ENCODE measurements around the gene UACA. TPM values are rescaled to one million over a fixed set of nuclear protein-coding genes. Genes with fewer than 3 reads are reported as not detected.
A peak's percentile ranks its signal among the peaks of the same experiment; 100 is the strongest.

The UACA gene
- total and polyA plus RNA-seq, 2 donors: 11.0 to 23.8 TPM

DNA sequence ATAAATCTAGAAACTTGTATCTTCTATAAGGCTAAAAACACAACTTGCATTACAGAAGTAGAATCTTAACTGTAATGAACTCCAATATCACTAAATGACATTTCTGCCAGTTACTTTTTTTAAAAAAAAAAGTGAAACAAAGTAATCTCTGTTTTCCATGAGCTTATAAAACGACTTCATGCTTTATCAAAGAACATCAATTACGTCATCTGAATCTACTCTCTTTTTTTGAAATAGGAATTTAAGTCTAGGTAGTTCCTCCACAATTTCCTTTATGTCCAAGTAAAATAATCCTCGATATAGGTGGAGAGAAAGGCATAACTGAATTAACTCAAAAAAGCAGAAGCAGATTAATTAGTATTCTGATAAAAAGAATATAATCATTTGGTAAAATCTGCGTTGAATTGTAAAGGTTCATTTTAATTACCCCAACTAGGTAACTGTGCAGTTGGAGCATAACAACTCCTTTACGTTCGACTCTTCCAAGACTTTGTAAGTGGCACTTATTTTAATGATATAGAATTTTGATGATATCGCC, 1.4 kb downstream of the UACA start:
- WGBS: 47% methylated on average over 7 of the region's 7 CpGs
- peaks cover 3 to 8% of the 10 kb centered on the region in 2 donors for H3K4me1 ChIP-seq (ENCODE audit: control insufficient read depth in 2 of 2, insufficient read depth in 2 of 2, low read length in 2 of 2)
- no peaks in the 10 kb centered on the region for H3K36me3 ChIP-seq (ENCODE audit: control insufficient read depth in 2 of 2, insufficient read depth in 2 of 2, low read length in 1 of 2)
- H3K27me3 ChIP-seq (ENCODE audit: control insufficient read depth in 2 of 2, insufficient read depth in 1 of 2, low read length in 1 of 2): peaks cover 26 to 56% of the 10 kb centered on the region in 2 donors
- no peak overlapping the region for H3K27ac ChIP-seq (ENCODE audit: low read depth in 1 of 2, low read length in 1 of 2)
- DNase-seq (ENCODE audit: low read depth in 6 of 9, low spot score in 9 of 9): no peak
- peak overlapping the region; percentile 41 to 48 for H3K4me3 ChIP-seq (ENCODE audit: low read length in 2 of 2)
- H3K9me3 ChIP-seq (ENCODE audit: control insufficient read depth in 2 of 2, insufficient read depth in 1 of 2, low read length in 1 of 2): no peaks in the 10 kb centered on the region

DNA sequence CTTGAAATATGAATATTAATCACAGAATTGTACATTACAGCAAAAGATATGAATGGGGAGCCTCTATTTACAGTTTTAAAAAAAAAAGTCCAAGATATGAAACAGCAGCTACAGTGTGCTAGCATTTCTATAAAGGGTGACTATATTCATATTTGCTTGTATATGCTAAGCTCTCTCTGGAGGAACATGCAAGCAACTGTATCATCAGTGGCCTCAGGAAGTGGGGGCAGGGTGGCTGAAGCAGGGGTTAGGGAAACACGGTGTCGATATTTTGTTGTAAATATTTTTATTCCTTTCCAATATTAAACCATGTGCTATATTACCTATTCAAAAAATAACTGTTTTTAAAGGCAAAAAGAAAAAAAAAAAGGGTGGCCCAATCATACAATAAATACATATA, 2.3 kb downstream of the UACA start:
- 41% methylated on average over 2 of the region's 2 CpGs for WGBS
- no peak for DNase-seq (ENCODE audit: low read depth in 6 of 9, low spot score in 9 of 9)
- H3K36me3 ChIP-seq (ENCODE audit: control insufficient read depth in 2 of 2, insufficient read depth in 2 of 2, low read length in 1 of 2): no peaks in the 10 kb centered on the region
- H3K9me3 ChIP-seq (ENCODE audit: control insufficient read depth in 2 of 2, insufficient read depth in 1 of 2, low read length in 1 of 2): no peaks in the 10 kb centered on the region
- peaks cover 3 to 8% of the 10 kb centered on the region in 2 donors for H3K4me1 ChIP-seq (ENCODE audit: control insufficient read depth in 2 of 2, insufficient read depth in 2 of 2, low read length in 2 of 2)
- peaks cover 26 to 56% of the 10 kb centered on the region in 2 donors for H3K27me3 ChIP-seq (ENCODE audit: control insufficient read depth in 2 of 2, insufficient read depth in 1 of 2, low read length in 1 of 2)
- no peak overlapping the region for H3K27ac ChIP-seq (ENCODE audit: low read depth in 1 of 2, low read length in 1 of 2)
- H3K4me3 ChIP-seq (ENCODE audit: low read length in 2 of 2): no peak overlapping the region

DNA sequence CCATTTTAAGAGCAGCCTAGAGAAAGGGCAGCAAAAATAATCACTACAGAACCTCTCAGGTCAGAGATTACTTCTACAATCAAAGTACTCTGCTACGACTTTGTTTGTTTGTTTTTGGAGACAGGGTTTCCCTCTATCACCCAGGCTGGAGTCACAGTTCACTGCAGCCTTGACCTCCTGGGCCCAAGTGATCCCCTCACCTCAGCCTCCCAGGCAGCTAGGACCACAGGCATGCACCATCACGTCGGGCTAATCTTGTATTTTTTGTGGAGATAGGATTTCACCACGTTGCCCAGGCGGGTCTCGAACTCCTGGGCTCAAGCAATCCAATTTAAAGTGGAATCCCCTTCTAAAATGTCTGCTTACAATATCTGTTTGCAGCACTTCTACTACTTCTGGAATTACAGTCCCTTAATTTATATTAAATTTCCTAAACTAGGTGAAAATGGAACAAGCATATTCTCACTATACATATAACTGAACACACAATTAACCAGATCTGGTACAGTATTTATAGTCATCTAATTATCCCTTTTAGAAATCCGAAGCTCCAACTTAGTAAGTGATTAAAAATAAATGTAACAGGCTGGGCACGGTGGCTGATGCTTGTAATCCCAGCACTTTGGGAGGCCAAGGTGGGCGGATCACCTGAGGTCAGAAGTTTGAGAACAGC, 4.4 kb downstream of the UACA start:
- H3K27ac ChIP-seq (ENCODE audit: low read depth in 1 of 2, low read length in 1 of 2): no peak overlapping the region
- WGBS: 91% methylated on average over 9 of the region's 9 CpGs
- H3K4me1 ChIP-seq (ENCODE audit: control insufficient read depth in 2 of 2, insufficient read depth in 2 of 2, low read length in 2 of 2): peaks cover 3 to 8% of the 10 kb centered on the region in 2 donors
- H3K4me3 ChIP-seq (ENCODE audit: low read length in 2 of 2): no peak overlapping the region
- no peaks in the 10 kb centered on the region for H3K9me3 ChIP-seq (ENCODE audit: control insufficient read depth in 2 of 2, insufficient read depth in 1 of 2, low read length in 1 of 2)
- no peak for DNase-seq (ENCODE audit: low read depth in 6 of 9, low spot score in 9 of 9)
- no peaks in the 10 kb centered on the region for H3K36me3 ChIP-seq (ENCODE audit: control insufficient read depth in 2 of 2, insufficient read depth in 2 of 2, low read length in 1 of 2)
- peaks cover 13 to 43% of the 10 kb centered on the region in 2 donors for H3K27me3 ChIP-seq (ENCODE audit: control insufficient read depth in 2 of 2, insufficient read depth in 1 of 2, low read length in 1 of 2)

DNA sequence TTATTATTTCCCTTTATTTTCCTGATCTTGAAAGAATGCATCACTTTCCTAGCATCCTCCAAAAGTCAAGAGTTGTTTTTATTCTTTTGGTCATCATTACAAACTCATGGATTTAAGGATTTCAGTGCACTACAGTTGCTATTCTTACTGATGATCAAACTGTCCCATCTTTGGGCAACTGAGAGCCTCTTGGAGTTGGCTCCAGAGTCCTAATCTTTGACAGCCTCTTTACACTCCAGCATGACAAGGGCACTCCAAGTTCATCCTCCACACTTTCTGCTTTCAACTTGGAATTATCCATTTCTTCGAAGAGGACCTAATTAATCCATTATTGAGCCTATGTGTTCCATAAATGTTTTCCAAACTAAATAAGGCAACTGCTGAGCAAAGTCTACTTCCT, 5.7 kb downstream of the UACA start:
- H3K9me3 ChIP-seq (ENCODE audit: control insufficient read depth in 2 of 2, insufficient read depth in 1 of 2, low read length in 1 of 2): no peaks in the 10 kb centered on the region
- H3K4me1 ChIP-seq (ENCODE audit: control insufficient read depth in 2 of 2, insufficient read depth in 2 of 2, low read length in 2 of 2): peaks cover 2 to 4% of the 10 kb centered on the region in 2 donors
- H3K36me3 ChIP-seq (ENCODE audit: control insufficient read depth in 2 of 2, insufficient read depth in 2 of 2, low read length in 1 of 2): no peaks in the 10 kb centered on the region
- no peak for DNase-seq (ENCODE audit: low read depth in 6 of 9, low spot score in 9 of 9)
- H3K27me3 ChIP-seq (ENCODE audit: control insufficient read depth in 2 of 2, insufficient read depth in 1 of 2, low read length in 1 of 2): peaks cover 5 to 30% of the 10 kb centered on the region in 2 donors
- 93% methylated on average over 1 of the region's 1 CpG for WGBS
- no peak overlapping the region for H3K4me3 ChIP-seq (ENCODE audit: low read length in 2 of 2)
- no peak overlapping the region for H3K27ac ChIP-seq (ENCODE audit: low read depth in 1 of 2, low read length in 1 of 2)

DNA sequence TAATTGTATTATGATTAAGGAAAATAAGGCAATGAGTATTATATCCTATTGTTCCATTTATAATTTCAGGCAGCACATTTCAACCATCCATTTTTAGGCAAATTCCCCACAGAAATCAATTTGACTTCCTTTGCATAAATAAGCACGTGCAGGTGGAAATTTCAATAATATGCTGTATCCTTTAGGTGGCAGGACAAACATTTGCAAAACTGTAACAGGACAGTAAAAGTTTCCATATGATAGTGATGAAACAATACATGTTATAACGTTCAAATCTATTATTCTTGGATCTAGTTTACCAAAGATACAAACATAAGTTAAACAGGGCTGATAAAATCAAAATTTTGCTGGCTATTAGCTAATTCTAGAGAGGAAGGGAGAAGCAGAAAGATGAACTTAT, 8.5 kb downstream of the UACA start:
- Histone ChIP-seq H3K4me1 (ENCODE audit: control insufficient read depth in 2 of 2, insufficient read depth in 2 of 2, low read length in 2 of 2) (no peaks in the 10 kb centered on the region), H3K27me3 (ENCODE audit: control insufficient read depth in 2 of 2, insufficient read depth in 1 of 2, low read length in 1 of 2) (peaks cover 0 to 8% of the 10 kb centered on the region in 2 donors), H3K9me3 (ENCODE audit: control insufficient read depth in 2 of 2, insufficient read depth in 1 of 2, low read length in 1 of 2) (no peaks in the 10 kb centered on the region), H3K27ac (ENCODE audit: low read depth in 1 of 2, low read length in 1 of 2) (no peak overlapping the region), H3K4me3 (ENCODE audit: low read length in 2 of 2) (no peak overlapping the region), H3K36me3 (ENCODE audit: control insufficient read depth in 2 of 2, insufficient read depth in 2 of 2, low read length in 1 of 2) (no peaks in the 10 kb centered on the region)
- DNase-seq (ENCODE audit: low read depth in 6 of 9, low spot score in 9 of 9): no peak
- 74% methylated on average over 2 of the region's 2 CpGs for WGBS

DNA sequence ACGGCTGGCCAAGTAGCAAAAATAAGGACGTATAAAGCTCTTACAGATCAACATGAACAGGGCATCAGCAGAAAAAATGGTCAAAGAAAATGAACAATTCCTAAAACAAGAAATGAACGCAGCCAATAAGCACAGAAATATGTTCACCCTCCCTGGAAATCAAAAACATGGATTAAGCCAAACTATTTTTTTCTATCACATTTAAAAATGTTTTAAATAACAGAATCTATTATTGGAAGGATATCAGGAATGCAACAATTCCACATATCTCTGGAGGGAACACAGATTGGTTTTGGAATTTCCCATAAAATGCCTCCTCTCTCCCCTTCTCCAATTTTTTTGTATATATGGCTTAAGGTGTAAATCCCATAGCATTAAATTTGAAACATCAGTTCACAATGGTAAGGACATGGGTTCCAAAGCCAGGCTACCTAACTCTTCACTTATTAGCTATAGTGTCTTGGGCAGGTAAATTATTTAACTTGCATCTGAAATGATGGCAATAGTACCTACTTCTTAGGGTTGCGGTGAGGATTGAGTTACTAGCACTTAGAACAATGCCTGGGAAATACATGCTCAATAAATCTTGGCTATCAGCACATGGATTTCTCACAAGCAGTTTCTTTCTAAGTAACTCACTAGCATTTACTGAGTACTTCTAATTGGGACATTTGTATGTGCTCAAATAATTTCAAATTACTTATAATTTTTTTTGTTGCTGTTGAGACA, 10.1 kb downstream of the UACA start:
- no peaks in the 10 kb centered on the region for H3K4me1 ChIP-seq (ENCODE audit: control insufficient read depth in 2 of 2, insufficient read depth in 2 of 2, low read length in 2 of 2)
- WGBS: 73% methylated on average over 4 of the region's 4 CpGs
- no peaks in the 10 kb centered on the region for H3K9me3 ChIP-seq (ENCODE audit: control insufficient read depth in 2 of 2, insufficient read depth in 1 of 2, low read length in 1 of 2)
- H3K36me3 ChIP-seq (ENCODE audit: control insufficient read depth in 2 of 2, insufficient read depth in 2 of 2, low read length in 1 of 2): no peaks in the 10 kb centered on the region
- no peak overlapping the region for H3K27ac ChIP-seq (ENCODE audit: low read depth in 1 of 2, low read length in 1 of 2)
- H3K4me3 ChIP-seq (ENCODE audit: low read length in 2 of 2): no peak overlapping the region
- DNase-seq (ENCODE audit: low read depth in 6 of 9, low spot score in 9 of 9): no peak
- no peaks in the 10 kb centered on the region for H3K27me3 ChIP-seq (ENCODE audit: control insufficient read depth in 2 of 2, insufficient read depth in 1 of 2, low read length in 1 of 2)

DNA sequence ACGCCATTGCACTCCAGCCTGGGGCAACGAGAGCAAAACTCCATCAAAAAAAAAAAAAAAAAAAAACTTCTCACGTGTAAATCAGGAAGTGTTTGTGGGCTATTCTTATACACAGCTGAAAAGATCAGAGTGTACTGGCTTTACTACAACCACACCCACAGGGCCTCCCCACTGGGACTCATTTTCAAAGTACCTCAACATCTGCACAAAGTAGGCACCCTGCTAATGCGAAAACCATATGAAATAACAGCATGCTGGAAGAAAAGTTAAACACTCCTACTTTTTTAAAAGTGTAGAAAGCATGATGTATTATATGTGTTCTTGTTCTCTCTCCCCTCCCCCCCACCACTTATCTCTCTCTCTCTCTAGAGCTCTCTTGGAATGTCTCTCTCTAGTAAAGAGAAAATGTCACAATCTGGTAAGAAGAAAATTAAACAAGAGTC, 11.1 kb downstream of the UACA start:
- whole genome bisulfite sequencing: 35% methylated on average over 4 of the region's 4 CpGs
- H3K36me3 ChIP-seq (ENCODE audit: control insufficient read depth in 2 of 2, insufficient read depth in 2 of 2, low read length in 1 of 2): no peaks in the 10 kb centered on the region
- peak in 2 of 9 donors; percentile 15 to 43 for DNase-seq (ENCODE audit: low read depth in 6 of 9, low spot score in 9 of 9)

DNA sequence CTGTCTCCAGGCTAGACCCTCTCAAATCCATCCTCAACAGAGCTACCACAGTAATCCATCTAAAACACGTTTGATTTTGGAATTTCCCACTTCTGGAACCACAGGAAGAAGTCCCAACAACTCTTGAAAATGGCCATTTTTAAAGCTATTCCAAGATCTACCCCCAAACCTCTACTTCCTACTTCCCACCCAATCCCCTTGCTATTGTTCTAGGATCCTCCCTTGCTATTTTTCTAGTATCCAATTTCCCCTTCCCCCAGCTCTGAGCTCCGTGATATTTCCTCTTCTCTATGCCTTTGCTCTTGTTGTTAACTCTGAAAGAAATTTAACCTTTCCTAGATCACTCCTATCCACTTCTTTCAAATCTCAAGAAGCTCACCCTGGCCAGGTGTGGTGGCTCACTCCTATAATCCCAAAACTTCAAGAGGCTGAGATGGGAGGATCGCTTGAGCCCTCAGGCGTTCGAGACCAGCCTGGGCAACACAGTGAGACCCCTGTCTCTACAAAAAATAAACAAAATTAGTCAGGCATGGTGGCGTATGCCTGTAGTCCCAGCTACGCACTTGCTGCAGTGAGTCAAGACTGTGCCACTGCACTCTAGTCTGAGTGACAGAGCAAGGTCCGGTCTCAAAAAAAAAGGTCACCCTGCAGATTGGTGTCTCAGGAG, 13.0 kb downstream of the UACA start:
- Histone ChIP-seq H3K9me3 (ENCODE audit: control insufficient read depth in 2 of 2, insufficient read depth in 1 of 2, low read length in 1 of 2) (no peaks in the 10 kb centered on the region), H3K36me3 (ENCODE audit: control insufficient read depth in 2 of 2, insufficient read depth in 2 of 2, low read length in 1 of 2) (no peaks in the 10 kb centered on the region), H3K27ac (ENCODE audit: low read depth in 1 of 2, low read length in 1 of 2) (no peak overlapping the region), H3K4me3 (ENCODE audit: low read length in 2 of 2) (no peak overlapping the region), H3K27me3 (ENCODE audit: control insufficient read depth in 2 of 2, insufficient read depth in 1 of 2, low read length in 1 of 2) (no peaks in the 10 kb centered on the region), H3K4me1 (ENCODE audit: control insufficient read depth in 2 of 2, insufficient read depth in 2 of 2, low read length in 2 of 2) (no peaks in the 10 kb centered on the region)
- 94% methylated on average over 8 of the region's 8 CpGs for WGBS
- no peak for DNase-seq (ENCODE audit: low read depth in 6 of 9, low spot score in 9 of 9)

More for the DNA sequence above, 11.1 kb downstream of the UACA start:
- Histone ChIP-seq H3K9me3 (ENCODE audit: control insufficient read depth in 2 of 2, insufficient read depth in 1 of 2, low read length in 1 of 2) (no peaks in the 10 kb centered on the region), H3K27me3 (ENCODE audit: control insufficient read depth in 2 of 2, insufficient read depth in 1 of 2, low read length in 1 of 2) (no peaks in the 10 kb centered on the region), H3K4me1 (ENCODE audit: control insufficient read depth in 2 of 2, insufficient read depth in 2 of 2, low read length in 2 of 2) (no peaks in the 10 kb centered on the region), H3K4me3 (ENCODE audit: low read length in 2 of 2) (no peak overlapping the region), H3K27ac (ENCODE audit: low read depth in 1 of 2, low read length in 1 of 2) (no peak overlapping the region)

DNA sequence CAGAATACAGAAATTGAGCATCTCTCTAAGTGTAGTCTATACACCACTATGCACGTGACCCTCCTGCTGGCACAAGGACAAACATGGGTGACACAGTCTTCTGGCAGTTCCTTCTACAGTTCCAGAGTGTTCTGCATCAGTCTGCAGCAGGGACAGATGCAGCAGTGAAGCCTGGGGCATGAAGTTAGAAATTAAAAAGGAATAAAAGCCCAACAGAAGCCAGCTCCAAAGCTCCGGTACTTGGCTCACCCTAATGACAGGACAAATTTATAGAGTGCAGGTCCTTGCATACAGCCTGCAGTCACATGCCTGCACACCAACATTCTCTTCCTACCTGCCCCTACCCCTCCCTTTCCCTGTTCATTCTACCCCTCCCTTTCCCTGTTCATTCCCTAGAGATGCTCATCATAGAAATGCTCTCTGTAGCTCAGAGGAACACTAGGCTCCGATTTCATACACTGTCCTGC, 15.0 kb downstream of the UACA start:
- no peak overlapping the region for H3K27ac ChIP-seq (ENCODE audit: low read depth in 1 of 2, low read length in 1 of 2)
- WGBS: 43% methylated on average over 3 of the region's 3 CpGs
- DNase-seq (ENCODE audit: low read depth in 6 of 9, low spot score in 9 of 9): no peak
- no peaks in the 10 kb centered on the region for H3K27me3 ChIP-seq (ENCODE audit: control insufficient read depth in 2 of 2, insufficient read depth in 1 of 2, low read length in 1 of 2)
- no peaks in the 10 kb centered on the region for H3K36me3 ChIP-seq (ENCODE audit: control insufficient read depth in 2 of 2, insufficient read depth in 2 of 2, low read length in 1 of 2)
- no peaks in the 10 kb centered on the region for H3K4me1 ChIP-seq (ENCODE audit: control insufficient read depth in 2 of 2, insufficient read depth in 2 of 2, low read length in 2 of 2)
- H3K4me3 ChIP-seq (ENCODE audit: low read length in 2 of 2): no peak overlapping the region
- H3K9me3 ChIP-seq (ENCODE audit: control insufficient read depth in 2 of 2, insufficient read depth in 1 of 2, low read length in 1 of 2): no peaks in the 10 kb centered on the region
